ENCODE measurements around the gene LHFPL6.

LHFPL6 gene

GRCh38 chr13:39559847-39560246, 43.1 kb downstream of the LHFPL6 start:
- no peak for FAIRE-seq

GRCh38 chr13:39557285-39557955, 45.6 kb downstream of the LHFPL6 start:
- FAIRE-seq, result no peak
- DNase-seq (ENCODE audit: insufficient read length, low spot score), result no peak

More at GRCh38 chr13:39559847-39560246, 43.1 kb downstream of the LHFPL6 start:
- DNase-seq (ENCODE audit: insufficient read length, low spot score), result no peak

- FAIRE-seq (no peak), DNase-seq (ENCODE audit: insufficient read length, low spot score) (no peak)
These were observed 46.1 kb downstream of the LHFPL6 start for GRCh38 chr13:39556866-39557265.

GRCh38 chr13:39554371-39554770, 48.6 kb downstream of the LHFPL6 start:
- DNase-seq (ENCODE audit: insufficient read length, low spot score), result no peak
- FAIRE-seq, result no peak

- FAIRE-seq (no peak), DNase-seq (ENCODE audit: insufficient read length, low spot score) (no peak)
These were observed 50.7 kb downstream of the LHFPL6 start for GRCh38 chr13:39552246-39552645.

- DNase-seq (ENCODE audit: insufficient read length, low spot score) (no peak), FAIRE-seq (no peak)
These were observed 52.1 kb downstream of the LHFPL6 start for GRCh38 chr13:39550931-39551330.

- no peak for FAIRE-seq
- no peak for DNase-seq (ENCODE audit: insufficient read length, low spot score)
These were observed 55.9 kb downstream of the LHFPL6 start for GRCh38 chr13:39547108-39547507.

- DNase-seq (ENCODE audit: insufficient read length, low spot score) (no peak), FAIRE-seq (no peak)
These were observed 60.6 kb downstream of the LHFPL6 start for GRCh38 chr13:39542361-39542760.

- FAIRE-seq (no peak), DNase-seq (ENCODE audit: insufficient read length, low spot score) (no peak)
These were observed 61.9 kb downstream of the LHFPL6 start for GRCh38 chr13:39540929-39541605.

- FAIRE-seq (no peak), DNase-seq (ENCODE audit: insufficient read length, low spot score) (no peak)
These were observed 63.9 kb downstream of the LHFPL6 start for GRCh38 chr13:39538816-39539790.

GRCh38 chr13:39536906-39537305, 66.1 kb downstream of the LHFPL6 start:
- FAIRE-seq (no peak), DNase-seq (ENCODE audit: insufficient read length, low spot score) (no peak)

- FAIRE-seq (no peak), DNase-seq (ENCODE audit: insufficient read length, low spot score) (no peak)
These were observed 66.7 kb downstream of the LHFPL6 start for GRCh38 chr13:39536274-39536673.

GRCh38 chr13:39533651-39534150, 69.3 kb downstream of the LHFPL6 start:
- DNase-seq (ENCODE audit: insufficient read length, low spot score) (no peak), FAIRE-seq (no peak)

- no peak for FAIRE-seq
- no peak for DNase-seq (ENCODE audit: insufficient read length, low spot score)
These were observed 71.3 kb downstream of the LHFPL6 start for GRCh38 chr13:39531646-39532045.

GRCh38 chr13:39530916-39531315, 72.1 kb downstream of the LHFPL6 start:
- FAIRE-seq, result no peak
- no peak for DNase-seq (ENCODE audit: insufficient read length, low spot score)

GRCh38 chr13:39528661-39528980, 74.4 kb downstream of the LHFPL6 start:
- FAIRE-seq, result no peak
- no peak for DNase-seq (ENCODE audit: insufficient read length, low spot score)

- FAIRE-seq (no peak), DNase-seq (ENCODE audit: insufficient read length, low spot score) (peak; percentile 57)
These were observed 74.9 kb downstream of the LHFPL6 start for GRCh38 chr13:39527961-39528660.

- no peak for DNase-seq (ENCODE audit: insufficient read length, low spot score)
- FAIRE-seq, result no peak
These were observed 75.7 kb downstream of the LHFPL6 start for GRCh38 chr13:39527301-39527700.

- FAIRE-seq, result no peak
- DNase-seq (ENCODE audit: insufficient read length, low spot score), result no peak
These were observed 76.5 kb downstream of the LHFPL6 start for GRCh38 chr13:39526499-39526898.

- FAIRE-seq (no peak), DNase-seq (ENCODE audit: insufficient read length, low spot score) (no peak)
These were observed 77.5 kb downstream of the LHFPL6 start for GRCh38 chr13:39525506-39525905.

- FAIRE-seq (no peak), DNase-seq (ENCODE audit: insufficient read length, low spot score) (no peak)
These were observed 78.2 kb downstream of the LHFPL6 start for GRCh38 chr13:39524795-39525194.

All from HTR-8/SVneo (cell line).